Right lobe of liver (tissue), 4 donors: Measurements from ENCODE around the gene ADAMTS6.

ENCODE experiments used
- CTCF ChIP-seq, 4 donors: fragments of 200-600 bp in 3 of 4; fragments of 450-650 bp in 1 of 4; IDR thresholded peaks; one replicate each; pipeline versions ENCODE4 v1.5.1 to v1.8.0; 2016 to 2022; ENCODE audit warnings: antibody characterized with exemption in 4 of 4, mild to moderate bottlenecking in 2 of 4
- POLR2A ChIP-seq: fragments of 450-650 bp; IDR thresholded peaks from one replicate; pipeline ENCODE4 v1.6.1; 2017; ENCODE audit warnings: antibody characterized with exemption, mild to moderate bottlenecking
- donor health status: DM: no; HTN: no; CAD: no.
- donor health status: DM: no; HTN: no; CAD: no.
- donor health status: DM: no; HTN: yes; CAD: no.

GRCh38 chr5:65163698-65164097 is 318.0 kb downstream of the ADAMTS6 start:
- TF ChIP-seq CTCF (IDR thresholded peaks at IDR 0.05) (no peak), POLR2A (no peak)
